DMS 273 (cell line): Measurements from ENCODE around the gene AGXT.

Experiments used
- DNase-seq: peaks from one replicate; lab custom pipeline; 2025; ENCODE audit not compliant: unreplicated experiment; lab: John Stamatoyannopoulos, UW

The AGXT gene

GRCh38 chr2:240884745-240885144, 16.1 kb downstream of the AGXT start:
- DNase-seq, result no peak

- no peak for DNase-seq
Measured at GRCh38 chr2:240885566-240885965, 16.9 kb downstream of the AGXT start.

- DNase-seq, result no peak
Measured at GRCh38 chr2:240886023-240886565, 17.5 kb downstream of the AGXT start.

GRCh38 chr2:240886678-240887609, 18.3 kb downstream of the AGXT start:
- DNase-seq, result no peak

- no peak for DNase-seq
Measured at GRCh38 chr2:240887631-240888030, 19.0 kb downstream of the AGXT start.

- DNase-seq, result no peak
Measured at GRCh38 chr2:240888130-240888889, 19.7 kb downstream of the AGXT start.

GRCh38 chr2:240888890-240889573, 20.4 kb downstream of the AGXT start:
- DNase-seq, result no peak

- DNase-seq, result no peak
Measured at GRCh38 chr2:240889601-240890560, 21.3 kb downstream of the AGXT start.

- DNase-seq, result no peak
Measured at GRCh38 chr2:240890691-240891090, 22.1 kb downstream of the AGXT start.

- DNase-seq, result no peak
Measured at GRCh38 chr2:240891492-240892340, 23.1 kb downstream of the AGXT start.

- DNase-seq, result no peak
Measured at GRCh38 chr2:240892356-240892755, 23.7 kb downstream of the AGXT start.

GRCh38 chr2:240892925-240893324, 24.3 kb downstream of the AGXT start:
- no peak for DNase-seq

GRCh38 chr2:240893363-240893844, 24.8 kb downstream of the AGXT start:
- DNase-seq, result no peak

- DNase-seq, result no peak
Measured at GRCh38 chr2:240894006-240894405, 25.4 kb downstream of the AGXT start.

- no peak for DNase-seq
Measured at GRCh38 chr2:240894836-240895558, 26.4 kb downstream of the AGXT start.

GRCh38 chr2:240895656-240896388, 27.2 kb downstream of the AGXT start, which contains the start of gene MAB21L4:
TSS of gene MAB21L4 (minus strand) at chr2:240896156. CDS start at chr2:240895997, 159 bp downstream.
- no peak for DNase-seq

- DNase-seq, result no peak
Measured at GRCh38 chr2:240896394-240896793, 27.8 kb downstream of the AGXT start.
